Fibroblast of villous mesenchyme (primary cell): ENCODE measurements around the gene UBA5. TPM values are rescaled to one million over a fixed set of nuclear protein-coding genes. Genes with fewer than 3 reads are reported as not detected.

ENCODE experiments used
- DNase-seq: peaks from one replicate; pipeline ENCODE4 v3.0.0-alpha.2; 2010; ENCODE audit warnings: low read depth
- H3K4me3 ChIP-seq: 2 replicates; pipeline ENCODE4 v1.5.1; 2011; ENCODE audit warnings: low read depth, mild to moderate bottlenecking, low read length
- CTCF ChIP-seq: IDR thresholded peaks from 2 replicates; pipeline ENCODE4 v1.5.1; 2012; ENCODE audit warnings: low read depth, mild to moderate bottlenecking, low read length; ENCODE audit not compliant: insufficient read depth
- total RNA-seq: library from RNA; depleted of rRNA; stranded (reverse); fragments of >200 nt; gene quantifications from 2 replicates; pipeline ENCODE4 v1.2.3, GENCODE V29; 2012

Gene UBA5
- total RNA-seq, 1 donor, result 48.8 TPM

GRCh38 chr3:132721479-132722164 is 61.5 kb downstream of the UBA5 start:
- H3K4me3 ChIP-seq, result peak overlapping the region; percentile 77
- TF ChIP-seq CTCF, result peak; percentile 34
- DNase-seq, result peak; percentile 71

GRCh38 chr3:132722165-132723023 is 62.3 kb downstream of the UBA5 start, which contains the start of gene NPHP3:
TSS of gene NPHP3 (minus strand) at chr3:132722409. CDS start at chr3:132722355, 54 bp downstream.
- H3K4me3 ChIP-seq, result peak within 1 kb of the TSS; percentile 78
- no peak for TF ChIP-seq CTCF
- peak; percentile 98 for DNase-seq

DNA sequence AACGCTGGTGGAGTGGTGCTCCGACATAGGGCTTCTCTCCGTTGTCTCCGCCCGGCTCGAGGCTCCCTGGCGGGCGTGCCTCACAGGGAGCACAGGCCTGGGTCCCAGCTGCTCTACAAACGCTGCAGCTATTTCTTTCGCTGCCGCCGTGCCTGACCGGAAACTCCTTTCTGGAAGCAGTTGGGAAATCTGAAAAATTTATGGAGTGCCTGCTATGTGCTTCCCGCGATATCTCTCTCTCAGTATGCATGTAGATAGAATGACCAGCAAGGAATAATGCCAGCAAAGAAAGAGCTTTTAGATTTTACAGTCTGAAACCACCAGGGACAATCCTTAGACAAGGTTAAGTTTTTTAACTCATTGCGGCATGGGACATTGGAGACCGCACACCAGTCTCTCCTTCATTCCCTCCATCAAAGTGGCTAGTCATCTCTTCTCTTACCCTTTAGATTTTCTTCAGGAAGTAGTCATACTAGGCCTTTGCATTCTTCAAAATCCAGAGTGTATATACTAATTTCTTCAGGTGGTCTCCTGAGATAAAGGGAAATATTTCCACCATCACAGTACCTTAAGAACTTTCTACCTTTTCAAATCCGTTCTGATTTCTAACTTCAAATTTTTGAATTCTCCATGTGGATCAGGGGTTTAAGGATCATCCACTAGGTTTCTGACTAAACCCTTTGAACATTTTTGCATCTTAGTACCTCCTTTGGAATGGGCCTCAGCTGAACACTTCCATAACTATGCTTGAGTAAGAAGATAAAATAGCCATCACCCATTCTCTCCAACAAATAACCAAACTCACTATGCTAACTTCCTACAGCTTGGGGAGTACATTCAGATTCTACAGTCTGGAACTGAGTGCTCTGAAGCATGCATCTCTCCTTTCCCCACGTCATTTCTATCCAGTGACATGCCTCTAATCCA is 63.2 kb downstream of the UBA5 start:
- TF ChIP-seq CTCF, result no peak
- peak overlapping the region; percentile 78 for H3K4me3 ChIP-seq
- DNase-seq, result no peak

DNA sequence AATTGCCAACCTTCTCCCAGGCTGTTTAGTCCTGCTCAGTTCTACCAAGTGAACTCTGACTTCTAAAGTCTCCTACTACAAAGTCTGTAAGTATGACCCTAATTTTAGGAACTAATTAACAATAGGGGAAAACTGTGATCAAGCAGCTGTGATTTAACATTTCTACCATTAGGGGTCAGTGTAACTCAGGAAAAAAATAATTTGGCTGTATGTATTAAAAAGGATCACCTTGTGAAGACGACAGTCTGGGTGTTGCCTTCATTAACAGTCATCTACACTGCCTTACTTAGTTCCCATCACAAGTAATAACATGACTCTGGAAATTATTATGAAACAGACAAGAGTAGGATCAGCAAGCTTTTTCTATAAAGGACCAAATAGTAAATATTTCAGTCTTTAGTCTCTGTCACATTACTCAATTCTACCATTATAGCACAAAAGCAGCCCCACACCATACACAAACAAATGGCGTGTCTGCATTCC is 66.3 kb downstream of the UBA5 start:
- peak; percentile 40 for DNase-seq
- H3K4me3 ChIP-seq, result no peak overlapping the region
- TF ChIP-seq CTCF, result peak; percentile 70

Other genes starting within 250 kb of the UBA5 start
- 91.8 and 107 TPM in 2 replicates for gene DNAJC13, start 242.8 kb upstream of the UBA5 start, total RNA-seq
- gene ACKR4, start 63.1 kb upstream of the UBA5 start, total RNA-seq, result 2.9 and 9.5 TPM in 2 replicates
- 29.6 and 45.3 TPM in 2 replicates for gene ACAD11, start 520 bp upstream of the UBA5 start, total RNA-seq
- gene NPHP3, start 62.1 kb downstream of the UBA5 start, total RNA-seq, result 36.3 and 37.0 TPM in 2 replicates